Esophagus muscularis mucosa (tissue), 4 donors: Measurements from ENCODE around the gene NSA2. TPM values are rescaled to one million over a fixed set of nuclear protein-coding genes. Genes with fewer than 3 reads are reported as not detected.
"Not testable (repeated sequence)": the region's sequence is repeated elsewhere in the genome, so short reads cannot be mapped to it uniquely, and the experiment has no call there.

ENCODE experiments used
- DNase-seq: peaks from one replicate; pipeline ENCODE4 v3.0.0-alpha.2; 2017; ENCODE audit errors: extremely low spot score
- H3K27ac ChIP-seq, 4 donors: fragments of 200-600 bp; sonication (generic); replicated peaks in 1 of 4; 1 replicate in 3 of 4; 2 replicates in 1 of 4; pipeline ENCODE4 v1.5.1; 2016 to 2019; ENCODE audit warnings: mild to moderate bottlenecking in 1 of 4
- H3K27me3 ChIP-seq, 4 donors: fragments of 200-600 bp; sonication (generic); one replicate each; pipeline versions ENCODE4 v1.5.1 to v1.6.0; 2016 to 2019
- H3K36me3 ChIP-seq, 4 donors: fragments of 200-600 bp; sonication (generic); one replicate each; pipeline ENCODE4 v1.5.1; 2016 to 2019
- H3K4me1 ChIP-seq, 4 donors: fragments of 200-600 bp; sonication (generic); one replicate each; pipeline ENCODE4 v1.5.1; 2016 to 2019
- H3K4me3 ChIP-seq, 4 donors: fragments of 200-600 bp; sonication (generic); 1 replicate in 2 of 4; 2 replicates in 2 of 4; pipeline ENCODE4 v1.5.1; 2016 to 2019; ENCODE audit warnings: mild to moderate bottlenecking in 4 of 4, moderate library complexity in 1 of 4
- H3K9me3 ChIP-seq, 4 donors: fragments of 200-600 bp; sonication (generic); 1 replicate in 3 of 4; 2 replicates in 1 of 4; pipeline ENCODE4 v1.5.1; 2016 to 2019
- CTCF ChIP-seq, 3 experiments: fragments of 200-600 bp in 2 of 3; fragments of 450-650 bp in 1 of 3; sonication (generic) in 2 of 3; IDR thresholded peaks; one replicate each; pipeline ENCODE4 v1.5.1; 2017 to 2019; ENCODE audit warnings: antibody characterized with exemption in 3 of 3, mild to moderate bottlenecking in 2 of 3, moderate library complexity in 1 of 3
- EP300 ChIP-seq: sonication (generic); formaldehyde crosslinking; IDR thresholded peaks from one replicate; pipeline ENCODE4 v1.6.1; 2017; ENCODE audit warnings: antibody characterized with exemption
- POLR2A ChIP-seq: fragments of 450-650 bp; IDR thresholded peaks from one replicate; pipeline ENCODE4 v1.6.1; 2017; ENCODE audit warnings: antibody characterized with exemption, moderate library complexity, mild to moderate bottlenecking, low read depth
- POLR2AphosphoS5 ChIP-seq, 2 donors: sonication (generic); formaldehyde crosslinking; IDR thresholded peaks; one replicate each; pipeline ENCODE4 v1.6.1; 2017; ENCODE audit warnings: antibody characterized with exemption in 2 of 2
- WGBS: methylation state at CpG from one replicate; pipeline ENCODE4 v1.1.5; 2018; 5-methylcytosine and 5-hydroxymethylcytosine counted together
- intact Hi-C: fragments of 100-400 bp; cut with DNase I; formaldehyde crosslinking; loops from one replicate; pipeline ENCODE4 v1.15.1; 2023
- total RNA-seq, 4 donors: library from RNA; depleted of rRNA; stranded (reverse); fragments of >200 nt; gene quantifications; one replicate each; pipeline versions ENCODE4 v1.1.0 to v1.2.1, GENCODE V29; 2016

The NSA2 gene
- total RNA-seq, 4 donors from 2014 or later: 85.2 to 120 (median 110) TPM

- intact Hi-C loops: no loop called here
- H3K27ac ChIP-seq: no peak overlapping the region
- peaks cover 62 to 85% (median 77%) of the 10 kb centered on the region in 4 donors for H3K36me3 ChIP-seq
Measured at GRCh38 chr5:74772359-74772758, 5.3 kb downstream of the NSA2 start.

GRCh38 chr5:74778609-74779008 lies 11.6 kb downstream of the NSA2 start:
- no peak overlapping the region for H3K27ac ChIP-seq
- H3K4me3 ChIP-seq: no peak overlapping the region
- H3K36me3 ChIP-seq: peaks cover 31 to 51% (median 42%) of the 10 kb centered on the region in 4 donors
- H3K4me1 ChIP-seq: no peaks in the 10 kb centered on the region
- DNase-seq: no peak
- no peak for TF ChIP-seq POLR2AphosphoS5 (IDR thresholded peaks at IDR 0.05)
- no peak for TF ChIP-seq POLR2A
- TF ChIP-seq CTCF (IDR thresholded peaks at IDR 0.05): no peak
- TF ChIP-seq EP300: no peak
- 93% methylated on average over 2 of the region's 2 CpGs for WGBS
- intact Hi-C loops: no loop called here
- no peaks in the 10 kb centered on the region for H3K27me3 ChIP-seq
- no peaks in the 10 kb centered on the region for H3K9me3 ChIP-seq

More at GRCh38 chr5:74772359-74772758, 5.3 kb downstream of the NSA2 start:
- Histone ChIP-seq H3K9me3 (no peaks in the 10 kb centered on the region), H3K27me3 (no peaks in the 10 kb centered on the region), H3K4me3 (no peak overlapping the region), H3K4me1 (peaks cover 8 to 11% (median 10%) of the 10 kb centered on the region in 4 donors)
- no peak for TF ChIP-seq EP300
- TF ChIP-seq POLR2AphosphoS5 (IDR thresholded peaks at IDR 0.05): no peak
- TF ChIP-seq CTCF (IDR thresholded peaks at IDR 0.05): no peak
- no peak for TF ChIP-seq POLR2A
- 80% methylated on average over 7 of the region's 7 CpGs for WGBS
- DNase-seq: no peak

GRCh38 chr5:74786851-74787250 lies 19.8 kb downstream of the NSA2 start:
- TF ChIP-seq CTCF (IDR thresholded peaks at IDR 0.05) (no peak), EP300 (no peak), POLR2AphosphoS5 (IDR thresholded peaks at IDR 0.05) (no peak), POLR2A (no peak)
- Histone ChIP-seq H3K27me3 (no peaks in the 10 kb centered on the region), H3K4me3 (no peak overlapping the region), H3K9me3 (no peaks in the 10 kb centered on the region), H3K27ac (no peak overlapping the region), H3K36me3 (no peaks in the 10 kb centered on the region), H3K4me1 (no peaks in the 10 kb centered on the region)
- 88% methylated on average over 6 of the region's 6 CpGs for WGBS
- intact Hi-C loops: no loop called here
- no peak for DNase-seq

DNA sequence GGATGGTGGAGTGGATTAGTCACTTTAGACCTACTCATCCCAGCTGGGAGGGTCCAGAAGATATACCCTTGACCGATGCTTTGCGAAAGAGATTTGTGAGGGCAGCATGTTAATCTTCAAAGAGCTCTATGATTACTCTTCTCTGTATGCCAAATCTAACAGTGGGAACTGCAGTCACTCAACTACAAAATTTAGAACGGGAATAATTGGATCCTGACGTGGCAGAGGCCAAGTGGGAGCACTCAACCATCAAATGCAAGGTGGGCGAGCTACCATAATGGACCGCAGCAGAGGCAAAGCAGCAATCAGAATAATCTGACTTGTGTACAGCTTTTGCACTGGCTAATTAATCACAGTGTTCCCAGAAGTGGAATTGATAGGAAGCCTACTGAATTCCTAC lies 20.4 kb downstream of the NSA2 start:
- WGBS: 95% methylated on average over 6 of the region's 6 CpGs
- Histone ChIP-seq H3K9me3 (no peaks in the 10 kb centered on the region), H3K4me1 (no peaks in the 10 kb centered on the region), H3K4me3 (no peak overlapping the region), H3K27ac (no peak overlapping the region), H3K36me3 (no peaks in the 10 kb centered on the region), H3K27me3 (no peaks in the 10 kb centered on the region)
- TF ChIP-seq POLR2A: no peak
- no peak for TF ChIP-seq EP300
- TF ChIP-seq CTCF (IDR thresholded peaks at IDR 0.05): no peak
- no peak for TF ChIP-seq POLR2AphosphoS5 (IDR thresholded peaks at IDR 0.05)
- intact Hi-C loops: no loop called here
- no peak for DNase-seq

GRCh38 chr5:74791669-74792068 lies 24.6 kb downstream of the NSA2 start:
- H3K27ac ChIP-seq, H3K4me3 ChIP-seq, intact Hi-C loops, H3K36me3 ChIP-seq, H3K27me3 ChIP-seq, H3K4me1 ChIP-seq, DNase-seq, H3K9me3 ChIP-seq: not testable (repeated sequence)
- WGBS: 100% methylated on average over 3 of the region's 3 CpGs
